Thyroid gland (tissue), 4 donors: ENCODE data around the gene RPL27A. TPM values are rescaled to one million over a fixed set of nuclear protein-coding genes. Genes with fewer than 3 reads are reported as not detected.
A peak's percentile ranks its signal among the peaks of the same experiment; 100 is the strongest.

Experiments
- DNase-seq, 2 donors: peaks; one replicate each; pipeline ENCODE4 v3.0.0-alpha.2; 2019
- H3K27ac ChIP-seq, 3 donors: fragments of 200-600 bp; sonication (generic); 1 replicate in 2 of 3; 2 replicates in 1 of 3; pipeline ENCODE4 v1.5.1; 2016 to 2019; ENCODE audit warnings: mild to moderate bottlenecking in 1 of 3, moderate library complexity in 1 of 3
- H3K27me3 ChIP-seq: fragments of 200-600 bp; sonication (generic); one replicate; pipeline ENCODE4 v1.5.1; 2019
- H3K36me3 ChIP-seq, 2 donors: fragments of 200-600 bp; sonication (generic); one replicate each; pipeline ENCODE4 v1.5.1; 2016 to 2019
- H3K4me1 ChIP-seq, 2 donors: fragments of 200-600 bp; sonication (generic); one replicate each; pipeline ENCODE4 v1.5.1; 2017 to 2019
- H3K4me3 ChIP-seq, 3 donors: fragments of 200-600 bp; sonication (generic); replicated peaks in 1 of 3; 1 replicate in 2 of 3; 2 replicates in 1 of 3; pipeline ENCODE4 v1.5.1; 2016; ENCODE audit warnings: mild to moderate bottlenecking in 1 of 3
- H3K9me3 ChIP-seq: fragments of 200-600 bp; sonication (generic); one replicate; pipeline ENCODE4 v1.5.1; 2017
- POLR2A ChIP-seq, 2 donors: fragments of 450-650 bp; IDR thresholded peaks; one replicate each; pipeline ENCODE4 v1.6.1; 2017; ENCODE audit warnings: antibody characterized with exemption in 2 of 2, mild to moderate bottlenecking in 2 of 2, moderate library complexity in 1 of 2
- WGBS, 2 donors: methylation state at CpG; one replicate each; pipeline ENCODE4 v1.1.5; 2017; 5-methylcytosine and 5-hydroxymethylcytosine counted together
- intact Hi-C: fragments of 100-400 bp; cut with DNase I; formaldehyde crosslinking; loops from one replicate; pipeline ENCODE4 v1.15.1; 2023
- total RNA-seq, 4 donors: library from RNA; depleted of rRNA; stranded (reverse); fragments of >200 nt; gene quantifications; one replicate each; pipeline ENCODE4 v1.2.3, GENCODE V29; 2016
- TF ChIP-seq, protein P1 (sequence below), 6 experiments: fragments of 200-600 bp in 3 of 6; fragments of 450-650 bp in 3 of 6; sonication (generic) in 3 of 6; IDR thresholded peaks; one replicate each; pipeline ENCODE4 v1.5.1; 2016 to 2019; ENCODE audit warnings: antibody characterized with exemption in 6 of 6, mild to moderate bottlenecking in 2 of 6, inconsistent platforms in 1 of 6, moderate library complexity in 1 of 6

Gene RPL27A
- total RNA-seq, 4 donors from 2014 or later = 1,071 to 3,396 (median 1,647) TPM

DNA sequence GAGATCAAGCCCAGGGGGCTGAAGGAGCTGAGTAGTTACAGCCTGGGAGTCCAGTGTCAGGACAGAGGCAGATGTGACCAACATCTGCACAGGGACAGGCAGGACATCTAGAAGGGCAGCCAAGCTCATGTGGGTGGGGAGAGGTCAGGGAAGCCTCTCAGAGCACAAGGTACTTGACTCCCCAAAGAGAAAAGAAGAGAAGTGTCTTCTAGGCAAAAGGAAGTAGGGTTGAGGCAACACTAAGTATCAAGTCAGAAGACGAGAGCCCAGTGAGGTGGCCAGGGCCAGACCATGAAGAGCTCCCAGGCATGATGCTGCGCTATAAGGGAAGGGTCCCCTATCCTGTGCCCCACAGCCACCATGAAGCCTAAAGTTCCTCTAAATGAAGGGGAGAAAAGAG, 21.5 kb downstream of the RPL27A start:
- H3K4me1 ChIP-seq = peaks cover 21 to 32% of the 10 kb centered on the region in 2 donors
- H3K9me3 ChIP-seq = no peaks in the 10 kb centered on the region
- no peaks in the 10 kb centered on the region for H3K27me3 ChIP-seq
- H3K27ac ChIP-seq = no peak overlapping the region
- peaks cover 4 to 10% of the 10 kb centered on the region in 2 donors for H3K36me3 ChIP-seq
- intact Hi-C loops = no loop called here
- TF ChIP-seq POLR2A (IDR thresholded peaks at IDR 0.05) = no peak
- TF ChIP-seq, protein P1, sequence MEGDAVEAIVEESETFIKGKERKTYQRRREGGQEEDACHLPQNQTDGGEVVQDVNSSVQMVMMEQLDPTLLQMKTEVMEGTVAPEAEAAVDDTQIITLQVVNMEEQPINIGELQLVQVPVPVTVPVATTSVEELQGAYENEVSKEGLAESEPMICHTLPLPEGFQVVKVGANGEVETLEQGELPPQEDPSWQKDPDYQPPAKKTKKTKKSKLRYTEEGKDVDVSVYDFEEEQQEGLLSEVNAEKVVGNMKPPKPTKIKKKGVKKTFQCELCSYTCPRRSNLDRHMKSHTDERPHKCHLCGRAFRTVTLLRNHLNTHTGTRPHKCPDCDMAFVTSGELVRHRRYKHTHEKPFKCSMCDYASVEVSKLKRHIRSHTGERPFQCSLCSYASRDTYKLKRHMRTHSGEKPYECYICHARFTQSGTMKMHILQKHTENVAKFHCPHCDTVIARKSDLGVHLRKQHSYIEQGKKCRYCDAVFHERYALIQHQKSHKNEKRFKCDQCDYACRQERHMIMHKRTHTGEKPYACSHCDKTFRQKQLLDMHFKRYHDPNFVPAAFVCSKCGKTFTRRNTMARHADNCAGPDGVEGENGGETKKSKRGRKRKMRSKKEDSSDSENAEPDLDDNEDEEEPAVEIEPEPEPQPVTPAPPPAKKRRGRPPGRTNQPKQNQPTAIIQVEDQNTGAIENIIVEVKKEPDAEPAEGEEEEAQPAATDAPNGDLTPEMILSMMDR (IDR thresholded peaks at IDR 0.05) = no peak
- WGBS, 2 donors = 88 to 97% methylated on average over 2 of the region's 2 CpGs
- no peak overlapping the region for H3K4me3 ChIP-seq
- DNase-seq = no peak

DNA sequence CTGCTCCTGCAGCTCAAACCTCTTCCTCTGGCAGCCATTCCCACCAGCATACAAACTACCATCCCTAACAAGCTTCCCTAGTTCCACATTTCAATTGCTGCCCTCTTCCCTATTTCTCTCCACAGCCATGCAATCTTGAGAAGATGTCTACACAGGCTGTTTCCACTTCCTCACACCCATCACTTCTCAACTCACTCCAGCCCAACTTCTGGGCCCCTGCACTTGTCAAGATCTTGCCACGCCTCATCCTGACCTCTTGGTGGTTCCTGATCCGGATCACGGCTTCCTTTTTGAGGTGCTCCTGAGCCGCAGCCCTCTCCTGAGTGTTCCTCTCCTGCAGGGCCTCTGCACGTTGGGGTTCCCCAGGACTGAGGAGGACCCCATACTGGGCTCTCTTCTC, 22.6 kb downstream of the RPL27A start:
- DNase-seq = no peak
- H3K4me3 ChIP-seq = no peak overlapping the region
- peaks cover 4 to 7% of the 10 kb centered on the region in 2 donors for H3K36me3 ChIP-seq
- H3K27me3 ChIP-seq = no peaks in the 10 kb centered on the region
- intact Hi-C loops = no loop called here
- H3K9me3 ChIP-seq = no peaks in the 10 kb centered on the region
- WGBS, 2 donors = 83 to 84% methylated on average over 5 of the region's 5 CpGs
- no peak overlapping the region for H3K27ac ChIP-seq
- H3K4me1 ChIP-seq = peaks cover 25 to 34% of the 10 kb centered on the region in 2 donors
- no peak for TF ChIP-seq POLR2A (IDR thresholded peaks at IDR 0.05)
- TF ChIP-seq, protein P1 (IDR thresholded peaks at IDR 0.05) = no peak

DNA sequence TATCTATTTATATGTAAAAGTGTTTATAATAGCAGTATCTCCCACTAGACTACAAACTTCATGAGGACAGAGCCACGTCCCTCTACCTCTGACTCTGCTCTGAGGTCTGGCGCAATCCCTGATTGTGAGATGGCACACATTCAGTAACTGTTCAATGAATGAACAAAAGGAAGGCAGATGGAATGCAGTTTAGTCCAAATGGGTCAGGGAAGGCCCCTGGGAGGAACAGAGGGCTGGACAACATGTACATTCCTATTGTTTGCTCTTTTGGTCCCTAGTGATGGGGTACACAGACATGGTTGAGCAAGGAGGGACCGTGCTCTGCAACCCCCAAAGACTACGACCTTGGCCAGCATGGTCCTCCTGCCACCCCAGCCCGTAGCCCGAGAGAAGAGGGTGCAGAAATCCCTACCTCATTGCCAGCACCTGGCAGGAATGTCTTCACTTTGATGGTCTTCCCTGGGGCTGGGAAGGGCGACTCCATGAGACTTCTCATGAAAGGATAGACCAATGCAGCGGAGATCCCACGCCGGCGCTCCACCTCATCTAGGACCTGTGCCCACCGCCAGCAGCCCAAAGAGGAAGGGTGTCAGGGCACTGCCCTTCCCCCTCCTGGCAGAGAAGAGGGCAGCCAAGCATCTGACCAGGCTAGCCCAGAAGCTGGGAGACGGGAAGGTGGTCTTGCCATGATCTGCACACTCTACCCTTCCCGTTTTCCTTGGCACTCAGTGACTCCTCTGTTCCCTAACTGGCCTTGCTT, 24.3 kb downstream of the RPL27A start:
- H3K4me1 ChIP-seq = peaks cover 25 to 32% of the 10 kb centered on the region in 2 donors
- H3K9me3 ChIP-seq = no peaks in the 10 kb centered on the region
- TF ChIP-seq, protein P1 (IDR thresholded peaks at IDR 0.05) = no peak
- no peak for TF ChIP-seq POLR2A (IDR thresholded peaks at IDR 0.05)
- WGBS, 2 donors = 88 to 95% methylated on average over 10 to 13 of the region's 14 CpGs
- no peak overlapping the region for H3K4me3 ChIP-seq
- no peaks in the 10 kb centered on the region for H3K27me3 ChIP-seq
- intact Hi-C loops = no loop called here
- DNase-seq = no peak
- H3K36me3 ChIP-seq = peaks cover 5 to 7% of the 10 kb centered on the region in 2 donors
- peak overlapping the region; percentile 82 to 96 (median 88) for H3K27ac ChIP-seq

DNA sequence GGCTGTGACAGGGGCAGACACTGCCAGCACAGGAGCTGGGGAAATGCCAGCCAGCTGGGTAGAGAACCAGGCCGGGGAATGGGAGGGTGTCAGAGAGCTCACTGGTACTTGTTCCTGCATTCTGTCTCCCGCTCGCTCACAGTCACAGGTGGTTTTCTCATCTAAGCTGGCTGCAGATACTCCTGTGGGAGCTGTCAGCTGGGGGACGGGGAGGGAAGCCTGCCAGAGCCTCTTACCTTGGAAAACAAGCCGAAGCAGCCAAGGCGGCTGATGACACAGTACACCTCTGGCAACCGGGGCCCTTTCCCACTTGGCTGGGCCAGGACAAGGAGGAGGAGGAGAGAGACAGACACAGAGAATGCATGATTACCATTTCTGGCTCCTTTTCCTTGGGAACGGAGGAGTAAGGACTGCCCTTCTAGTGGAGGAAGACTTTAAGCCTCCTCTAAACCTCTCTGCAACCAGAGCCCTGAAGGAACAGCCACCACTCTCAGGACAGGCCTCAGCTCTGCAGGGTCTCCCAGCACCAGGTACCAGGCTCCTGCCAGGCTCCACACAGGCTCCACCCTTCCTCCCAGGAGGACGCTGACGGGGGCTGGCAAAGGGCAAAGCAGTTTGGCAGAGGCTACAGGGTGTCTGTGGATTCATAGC, 25.1 kb downstream of the RPL27A start:
- TF ChIP-seq, protein P1 (IDR thresholded peaks at IDR 0.05) = peak in 1 of 6 experiments; percentile 6
- peak in 1 of 2 donors; percentile 56 for TF ChIP-seq POLR2A (IDR thresholded peaks at IDR 0.05)
- peak; percentile 99 for DNase-seq
- no peak overlapping the region for H3K4me3 ChIP-seq
- 18 to 27% methylated on average over 6 to 9 of the region's 10 CpGs for WGBS, 2 donors
- no peaks in the 10 kb centered on the region for H3K9me3 ChIP-seq
- peaks cover 25 to 32% of the 10 kb centered on the region in 2 donors for H3K4me1 ChIP-seq
- intact Hi-C loops = no loop called here
- peak overlapping the region; percentile 82 to 96 (median 88) for H3K27ac ChIP-seq
- H3K36me3 ChIP-seq = peaks cover 3 to 9% of the 10 kb centered on the region in 2 donors
- no peaks in the 10 kb centered on the region for H3K27me3 ChIP-seq
